ENCODE measurements around the gene AP1S3. TPM values are rescaled to one million over a fixed set of nuclear protein-coding genes. Genes with fewer than 3 reads are reported as not detected.

AP1S3 gene
- total and polyA plus RNA-seq, 2 donors (not counting 3 experiments of a cell fraction or from before 2014, with no cell fraction given) = 0.69 to 3.8 TPM

DNA sequence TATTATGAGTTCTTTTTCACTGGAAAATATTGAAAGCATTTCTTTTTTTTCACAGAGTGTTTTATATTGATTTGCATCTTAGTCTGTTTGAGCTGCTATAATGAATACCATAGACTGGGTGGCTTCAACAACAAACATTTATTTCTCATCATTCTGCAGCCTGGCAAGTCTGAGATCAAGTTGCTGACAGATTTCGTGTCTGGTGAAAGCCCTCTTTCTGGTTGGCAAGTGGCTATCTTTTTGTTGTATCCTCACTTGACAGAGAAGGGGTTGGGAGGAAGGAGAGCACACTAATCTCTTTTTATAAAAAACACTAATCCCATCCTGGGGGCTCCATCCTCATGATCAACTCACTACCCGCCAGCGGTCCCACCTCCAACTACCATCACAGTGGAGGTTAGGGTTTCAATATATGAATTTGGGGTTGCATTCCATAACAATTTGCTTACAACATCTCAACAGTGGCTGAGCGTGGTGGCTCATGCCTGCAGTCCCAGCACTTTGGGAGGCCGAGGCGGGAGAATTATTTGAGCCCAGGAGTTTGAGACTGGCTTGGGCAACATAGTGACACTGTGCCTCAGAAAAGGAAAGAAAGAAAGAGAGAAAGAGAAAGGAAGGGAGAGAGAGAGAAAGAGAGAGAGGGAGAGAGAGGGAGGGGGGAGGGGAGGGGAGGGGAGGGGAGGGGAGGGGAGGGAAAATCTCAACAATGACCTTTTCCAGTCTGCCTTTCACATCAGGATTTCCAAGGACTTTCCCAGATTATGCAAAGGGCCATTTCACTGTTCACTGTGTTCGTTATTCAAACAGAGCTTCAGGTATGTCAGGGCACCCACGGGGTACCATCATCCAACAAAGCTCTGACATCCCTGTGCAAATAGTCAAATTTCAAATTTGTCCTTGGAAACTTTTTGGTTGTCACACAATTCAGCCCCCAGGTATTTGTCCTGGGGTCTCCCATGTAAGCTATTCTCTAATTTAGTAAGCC lies 111.1 kb downstream of the AP1S3 start:
- no peaks in the 10 kb centered on the region for H4K20me1 ChIP-seq (replicated peaks; ENCODE audit: control insufficient read depth, extremely low read depth, insufficient read depth, low read length)
- CTCF ChIA-PET = interaction anchor here (0.7 to 5.4 kb wide), 16 partner anchors 8 to 89 kb away, joined by 3 to 61 read pairs (median 4); no protein-coding TSS in a partner anchor
- TF ChIP-seq POLR2AphosphoS5 (IDR thresholded peaks at IDR 0.05; ENCODE audit: insufficient read depth, low read depth, low read length) (no peak), MYC (IDR thresholded peaks at IDR 0.05; ENCODE audit: low read depth, low read length) (no peak), FOS (IDR thresholded peaks at IDR 0.05; ENCODE audit: borderline replicate concordance, insufficient read depth, low read length) (no peak), JUN (IDR thresholded peaks at IDR 0.05; ENCODE audit: borderline replicate concordance, insufficient read depth, insufficient read length, low read depth) (no peak), GATA2 (IDR thresholded peaks at IDR 0.05; ENCODE audit: insufficient read depth, insufficient read length, low read depth, low read length) (no peak), POLR2A (IDR thresholded peaks at IDR 0.05; ENCODE audit: low read depth, low read length) (no peak), EZH2 (IDR thresholded peaks at IDR 0.05; ENCODE audit: borderline replicate concordance, low read depth, low read length, severe bottlenecking) (no peak)
- TF ChIP-seq, protein P1, sequence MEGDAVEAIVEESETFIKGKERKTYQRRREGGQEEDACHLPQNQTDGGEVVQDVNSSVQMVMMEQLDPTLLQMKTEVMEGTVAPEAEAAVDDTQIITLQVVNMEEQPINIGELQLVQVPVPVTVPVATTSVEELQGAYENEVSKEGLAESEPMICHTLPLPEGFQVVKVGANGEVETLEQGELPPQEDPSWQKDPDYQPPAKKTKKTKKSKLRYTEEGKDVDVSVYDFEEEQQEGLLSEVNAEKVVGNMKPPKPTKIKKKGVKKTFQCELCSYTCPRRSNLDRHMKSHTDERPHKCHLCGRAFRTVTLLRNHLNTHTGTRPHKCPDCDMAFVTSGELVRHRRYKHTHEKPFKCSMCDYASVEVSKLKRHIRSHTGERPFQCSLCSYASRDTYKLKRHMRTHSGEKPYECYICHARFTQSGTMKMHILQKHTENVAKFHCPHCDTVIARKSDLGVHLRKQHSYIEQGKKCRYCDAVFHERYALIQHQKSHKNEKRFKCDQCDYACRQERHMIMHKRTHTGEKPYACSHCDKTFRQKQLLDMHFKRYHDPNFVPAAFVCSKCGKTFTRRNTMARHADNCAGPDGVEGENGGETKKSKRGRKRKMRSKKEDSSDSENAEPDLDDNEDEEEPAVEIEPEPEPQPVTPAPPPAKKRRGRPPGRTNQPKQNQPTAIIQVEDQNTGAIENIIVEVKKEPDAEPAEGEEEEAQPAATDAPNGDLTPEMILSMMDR (IDR thresholded peaks at IDR 0.05; ENCODE audit: extremely low read depth in 1 of 2, insufficient read depth in 1 of 2, low read depth in 1 of 2, low read length in 2 of 2) = no peak
- TF ChIP-seq, protein P2, sequence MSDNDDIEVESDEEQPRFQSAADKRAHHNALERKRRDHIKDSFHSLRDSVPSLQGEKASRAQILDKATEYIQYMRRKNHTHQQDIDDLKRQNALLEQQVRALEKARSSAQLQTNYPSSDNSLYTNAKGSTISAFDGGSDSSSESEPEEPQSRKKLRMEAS (IDR thresholded peaks at IDR 0.05; ENCODE audit: insufficient read depth, insufficient read length) = no peak
- POLR2A ChIA-PET = interaction anchor here (0.7 kb wide), 1 partner anchor 251 kb away, joined by 3 read pairs; no protein-coding TSS in a partner anchor
- no peaks in the 10 kb centered on the region for H3K9me3 ChIP-seq (replicated peaks; ENCODE audit: control insufficient read depth, insufficient read depth, low read length)
- DNase-seq (ENCODE audit: low read depth, low spot score) (no peak), FAIRE-seq (no peak)
- H3K36me3 ChIP-seq (ENCODE audit: control insufficient read depth in 2 of 2, extremely low read depth in 1 of 2, insufficient read depth in 2 of 2, low read length in 2 of 2) = no peaks in the 10 kb centered on the region
- intact Hi-C loops (cut with micrococcal nuclease) = loop anchor here (1.0 to 10.0 kb wide), 10 partner anchors 27 to 416 kb away; partner anchors contain the start of gene MRPL44
- peak overlapping the region; percentile 53 for H3K4me2 ChIP-seq (ENCODE audit: insufficient read depth, low read length)
- H3K27ac ChIP-seq (ENCODE audit: insufficient read depth, low read depth, low read length) = peak overlapping the region; percentile 91
- peaks cover 30% of the 10 kb centered on the region for H3K4me1 ChIP-seq (ENCODE audit: control insufficient read depth, extremely low read depth, insufficient read depth, low read length)
- no peaks in the 10 kb centered on the region for H3K79me2 ChIP-seq (ENCODE audit: control insufficient read depth, insufficient read depth, low read length)
- no peaks in the 10 kb centered on the region for H3K9me1 ChIP-seq (replicated peaks; ENCODE audit: control insufficient read depth, extremely low read depth, insufficient read depth, low read length)
- dilution Hi-C loops (cut with MboI; ENCODE audit: extremely low pct_ligation_motif_present, low sequenced_read_pairs) = no loop called here
- peak overlapping the region; percentile 38 for H3K9ac ChIP-seq (replicated peaks; ENCODE audit: extremely low read depth, insufficient read depth, low read length)
- no peaks in the 10 kb centered on the region for H3K27me3 ChIP-seq (ENCODE audit: control insufficient read depth in 2 of 2, insufficient read depth in 2 of 2, low read length in 2 of 2)
- no peak overlapping the region for H3K4me3 ChIP-seq (replicated peaks in 1 of 3; ENCODE audit: insufficient read depth in 1 of 3, low read depth in 1 of 3, low read length in 3 of 3)
- TSS peak; percentile 74 for BruUV-seq (replicated peaks)
- H2AFZ ChIP-seq (ENCODE audit: low read depth, low read length) = peak overlapping the region; percentile 39
